ENCODE data around the gene PSMD11.

The PSMD11 gene

DNA sequence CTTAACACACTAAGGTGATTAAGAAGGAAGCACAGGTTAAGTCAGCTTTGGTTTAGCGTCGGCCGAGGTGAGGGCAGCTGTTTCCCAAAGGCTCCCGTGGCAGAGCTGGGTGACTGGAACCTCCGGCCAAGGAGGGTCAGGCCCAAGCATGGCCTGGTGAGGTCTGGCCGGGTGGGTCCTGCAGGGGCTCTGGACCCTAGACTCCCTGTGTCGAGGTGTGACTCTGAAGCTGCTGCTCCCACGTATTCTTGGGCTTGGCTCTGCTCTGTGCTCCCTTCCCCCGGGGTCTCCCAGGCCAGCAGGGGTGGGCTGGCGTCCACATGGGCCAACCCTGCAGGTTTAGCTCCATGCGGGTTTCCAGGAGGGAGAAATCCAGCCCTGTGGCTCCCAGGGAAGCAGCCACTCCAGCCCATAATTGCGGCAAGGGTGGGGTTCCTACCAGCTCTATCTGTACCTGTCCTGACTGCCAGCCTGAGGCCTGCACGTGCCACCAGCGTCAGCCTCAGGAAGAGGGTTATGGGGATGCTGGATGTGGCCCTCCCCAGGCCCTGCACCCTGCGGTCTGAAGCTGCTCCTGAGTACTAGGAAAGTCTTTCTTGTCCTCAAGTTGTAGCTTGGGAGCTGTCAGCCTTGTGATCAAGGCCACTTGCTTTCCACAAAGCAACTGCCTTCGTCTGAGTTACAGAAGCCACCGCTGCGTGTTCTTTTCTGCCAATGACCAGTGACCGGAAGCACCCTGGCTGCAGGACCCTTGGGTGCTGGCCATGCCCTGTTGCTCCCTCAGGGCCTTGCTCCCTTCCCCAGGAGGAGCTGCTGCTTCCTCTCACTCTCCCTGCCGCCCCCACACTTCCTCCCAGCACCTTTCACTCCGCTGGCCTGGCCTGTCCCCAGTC is 47.3 kb downstream of the PSMD11 start:
- no peak for DNase-seq

DNA sequence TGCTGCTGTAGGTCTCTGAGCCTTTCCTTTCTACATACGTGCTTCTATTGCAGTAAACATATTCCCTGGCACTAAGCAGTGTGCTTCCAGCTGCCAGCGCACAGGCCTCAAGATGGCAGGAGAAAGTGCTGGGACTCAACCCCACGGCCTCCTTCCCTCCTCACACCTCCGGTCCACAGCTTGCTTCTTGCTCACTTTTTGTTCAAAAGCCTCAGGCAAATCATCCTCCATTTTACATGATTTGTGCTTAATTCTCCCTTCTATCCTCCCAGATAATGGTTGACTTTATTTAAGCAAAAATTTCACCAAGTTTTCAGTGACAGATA is 47.9 kb downstream of the PSMD11 start:
- DNase-seq, result no peak

DNA sequence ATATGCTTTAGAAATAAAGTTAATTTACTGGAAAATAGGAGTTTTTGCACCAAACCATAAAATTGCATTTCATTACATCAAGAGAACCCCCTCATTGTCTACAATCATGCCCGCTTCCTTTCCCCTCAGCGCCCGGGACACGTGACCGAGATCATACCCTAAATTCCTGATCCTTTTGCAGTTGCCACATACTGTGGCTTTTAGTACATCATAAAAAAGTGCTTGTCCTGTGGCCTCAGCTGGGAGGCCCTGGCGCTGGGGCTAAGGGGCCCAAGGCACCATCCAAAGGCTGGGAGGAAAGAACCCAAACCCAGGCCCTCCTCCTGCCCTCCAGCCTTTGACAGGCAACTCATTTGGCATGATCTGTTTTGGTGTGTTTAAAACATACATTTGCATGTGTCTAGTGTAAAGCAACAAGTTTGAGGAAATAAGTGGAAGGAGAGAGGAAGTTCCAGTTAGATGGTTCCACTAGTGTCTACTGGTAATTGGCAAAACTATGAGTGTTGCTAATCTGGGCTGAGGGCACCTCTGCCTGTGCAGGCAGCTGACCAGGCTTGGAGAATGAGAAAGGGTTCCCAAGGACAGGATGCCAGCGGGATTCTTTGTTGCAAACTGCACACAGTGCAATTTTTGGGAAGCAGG is 48.5 kb downstream of the PSMD11 start:
- DNase-seq, result no peak

DNA sequence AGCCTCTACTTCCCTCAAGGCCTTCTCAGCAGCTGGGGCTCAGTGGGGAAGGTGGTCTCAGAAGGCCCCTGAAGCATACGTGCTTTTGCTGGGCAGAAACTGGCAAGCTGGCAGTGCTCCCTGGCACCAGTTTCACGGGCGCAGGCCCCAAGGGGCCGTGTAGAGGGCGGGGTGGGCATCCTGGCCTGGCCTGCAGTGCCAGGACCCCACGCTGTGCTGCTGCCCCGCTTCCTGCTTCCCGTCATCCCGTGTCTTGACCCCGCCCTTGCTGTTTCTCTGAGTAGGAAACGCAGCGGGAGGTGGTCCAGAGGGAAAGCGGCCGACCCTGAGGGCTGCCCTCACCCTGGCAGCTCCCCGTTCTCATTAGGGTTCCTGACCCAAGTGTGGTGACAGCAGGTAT is 49.3 kb downstream of the PSMD11 start:
- DNase-seq, result no peak

DNA sequence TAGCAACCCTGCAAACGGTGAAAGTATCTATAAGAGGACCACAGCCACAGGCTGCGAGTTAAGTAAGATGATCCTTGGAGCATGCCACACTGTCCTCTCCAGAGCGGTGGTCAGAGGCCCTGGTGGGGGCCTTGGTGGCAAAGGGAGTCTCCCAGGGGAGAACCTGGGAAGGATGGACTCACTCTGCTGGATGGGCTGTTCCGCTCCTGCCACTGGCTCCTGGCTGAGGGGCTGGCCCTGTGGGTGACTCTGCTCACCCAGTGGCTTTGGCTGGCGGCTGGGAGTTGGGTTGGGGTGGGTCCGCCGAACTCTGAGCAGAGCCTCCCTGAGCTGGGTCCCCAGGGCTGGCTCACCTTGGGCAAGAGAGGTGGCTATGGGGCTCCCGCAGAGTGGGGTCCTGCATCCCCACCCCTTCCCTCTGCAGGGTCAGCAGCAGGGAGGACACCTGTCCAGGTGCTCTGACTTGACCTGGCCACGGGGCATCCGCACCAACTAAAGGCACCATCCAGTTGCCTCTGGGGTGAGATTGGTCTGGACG is 49.7 kb downstream of the PSMD11 start:
- no peak for DNase-seq

DNA sequence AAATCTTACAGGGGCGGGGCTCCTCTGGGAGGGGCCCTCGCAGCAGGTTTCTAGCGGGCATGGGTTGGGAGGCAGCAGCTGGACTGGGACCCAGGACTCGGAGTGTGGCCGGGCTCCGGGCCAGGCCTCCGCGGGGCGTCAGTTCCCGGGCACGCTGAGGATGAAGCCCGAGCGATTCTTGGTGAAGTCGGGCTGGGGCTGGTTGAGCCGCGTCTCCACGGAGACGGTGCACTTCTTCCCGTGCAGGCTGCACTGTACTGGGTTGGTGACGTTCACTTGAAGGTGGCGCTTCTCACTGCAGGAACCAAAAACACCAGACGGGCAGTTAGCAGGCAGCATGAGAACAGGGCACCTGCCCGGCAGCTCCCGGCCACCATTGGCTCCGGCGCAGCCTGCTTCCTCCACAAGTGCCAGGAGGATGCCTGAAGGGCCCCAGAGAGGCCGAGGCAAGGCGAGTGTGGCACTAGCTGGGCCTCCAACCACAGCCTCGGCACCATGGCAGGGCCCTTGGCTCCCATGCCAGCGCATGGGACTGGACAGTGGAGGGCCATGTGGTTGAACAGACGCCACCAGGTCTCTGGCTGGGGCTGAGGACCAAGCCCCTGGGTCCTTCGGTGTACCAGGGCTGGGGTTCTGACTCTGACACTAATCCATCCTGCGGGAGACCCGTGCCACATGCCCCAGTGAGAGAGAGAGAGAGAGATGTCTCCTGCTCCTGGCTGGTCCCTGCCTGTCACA is 50.5 kb downstream of the PSMD11 start:
- DNase-seq, result no peak

DNA sequence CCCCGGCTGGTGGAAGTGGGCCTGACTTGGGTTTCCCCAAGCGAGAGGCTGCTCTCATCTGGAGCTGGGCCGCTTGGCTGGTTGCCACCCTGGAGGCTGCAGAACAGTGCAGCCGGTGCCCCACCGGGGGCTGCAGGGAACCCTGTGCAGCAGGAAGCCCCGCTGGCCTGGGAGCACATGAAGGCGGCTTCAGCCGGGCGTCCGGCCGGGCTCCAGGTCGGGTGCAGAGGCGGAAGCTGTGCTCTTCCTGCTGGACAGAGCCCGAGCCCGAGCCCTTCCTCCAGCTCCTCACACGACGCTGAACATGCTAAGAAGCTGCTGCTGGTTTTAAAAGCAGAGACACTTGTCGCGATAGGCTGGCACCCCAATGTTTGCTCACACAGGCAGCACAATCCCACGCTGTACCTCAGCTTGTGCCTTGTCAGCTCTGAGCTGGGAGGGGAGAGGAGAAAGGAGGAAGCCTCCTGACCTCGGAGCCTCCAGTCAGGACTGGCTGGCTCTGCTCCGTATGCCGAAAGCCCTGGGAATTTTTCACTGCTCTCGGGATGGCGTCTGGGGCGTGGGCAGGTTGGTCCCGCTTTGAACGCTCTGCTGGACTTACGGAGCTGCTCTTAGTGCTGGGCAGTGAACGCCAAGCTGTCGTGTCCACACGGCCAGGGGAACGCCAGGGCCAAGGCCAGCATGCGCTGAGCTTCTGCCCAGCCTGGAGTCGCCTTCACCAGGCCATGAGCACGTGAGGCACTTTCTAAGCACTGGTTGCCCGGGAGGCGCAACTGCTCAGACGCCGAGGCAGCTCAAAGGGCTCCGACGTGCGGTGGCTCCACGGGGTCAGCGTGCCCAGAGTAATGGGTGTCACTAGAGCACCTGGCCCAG is 51.3 kb downstream of the PSMD11 start:
- DNase-seq, result no peak

DNA sequence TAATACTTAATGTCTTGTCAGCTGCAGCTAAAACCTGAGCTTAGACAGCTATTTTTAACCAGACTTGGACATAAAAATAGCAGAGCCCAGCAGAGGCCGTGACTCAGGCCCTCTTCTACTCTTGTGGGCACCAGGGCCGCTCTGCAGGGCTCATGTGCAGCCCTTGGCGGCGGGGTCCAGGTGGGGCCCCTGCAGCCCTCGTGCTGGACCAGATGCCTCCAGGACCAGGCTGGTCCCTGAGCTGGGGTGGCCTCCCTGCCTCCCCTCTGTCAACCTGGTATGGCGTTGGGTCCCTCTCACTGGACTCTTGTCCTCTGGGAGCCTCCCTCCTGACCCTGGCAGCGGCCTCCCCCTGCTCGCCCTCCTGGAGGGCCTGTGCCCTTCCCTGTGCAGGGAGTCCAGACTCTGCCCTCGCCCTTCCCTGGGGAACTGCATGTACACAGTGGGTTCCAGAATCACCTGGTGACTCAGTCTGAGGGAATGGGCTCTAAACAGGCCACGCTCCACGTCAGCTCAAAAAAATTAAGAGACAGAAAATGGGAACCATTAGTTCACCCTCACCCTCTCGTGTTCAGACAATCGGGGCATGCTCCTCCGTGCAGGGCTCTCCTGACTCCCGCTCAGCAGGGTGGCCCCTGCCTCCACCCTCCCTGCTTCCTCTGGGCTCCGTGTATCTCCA is 52.2 kb downstream of the PSMD11 start:
- DNase-seq, result no peak

DNA sequence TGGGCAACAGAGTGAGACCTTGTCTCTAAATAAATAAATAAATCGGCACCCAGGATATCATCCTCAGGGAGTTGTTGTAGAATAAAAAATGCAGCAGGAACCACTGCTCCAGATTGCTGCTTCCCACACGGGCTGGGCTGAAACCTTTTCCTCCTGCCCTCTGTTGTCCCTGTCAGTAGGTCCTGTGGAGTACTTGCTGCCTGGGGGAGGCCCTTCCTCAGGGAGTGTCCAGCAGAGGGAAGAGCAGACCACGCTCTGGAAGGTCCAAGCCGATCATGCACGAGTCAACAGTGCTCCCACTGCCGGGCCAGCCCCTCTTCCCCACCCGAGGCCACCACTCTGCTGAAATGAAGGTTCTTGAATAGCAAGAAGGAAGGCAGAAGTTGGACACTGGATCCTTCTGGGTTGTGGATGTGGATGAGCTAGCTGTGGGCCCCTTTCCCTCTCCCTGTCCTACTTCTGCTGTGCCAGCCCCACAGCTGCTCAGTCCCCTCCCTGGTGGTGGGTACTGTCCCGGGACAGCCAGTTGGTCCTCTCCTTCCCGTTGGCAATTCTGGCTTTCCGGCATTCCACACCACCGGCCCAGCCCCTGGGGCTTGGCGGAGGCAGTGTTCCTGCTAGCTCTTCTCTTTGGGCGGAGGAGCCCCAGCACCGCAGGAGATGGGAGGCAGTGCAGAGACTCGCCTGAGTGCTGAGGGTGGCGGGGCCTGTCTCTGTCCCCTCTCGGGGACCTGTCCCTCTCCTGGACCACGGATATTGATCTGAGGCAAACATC is 53.3 kb downstream of the PSMD11 start:
- DNase-seq, result no peak

DNA sequence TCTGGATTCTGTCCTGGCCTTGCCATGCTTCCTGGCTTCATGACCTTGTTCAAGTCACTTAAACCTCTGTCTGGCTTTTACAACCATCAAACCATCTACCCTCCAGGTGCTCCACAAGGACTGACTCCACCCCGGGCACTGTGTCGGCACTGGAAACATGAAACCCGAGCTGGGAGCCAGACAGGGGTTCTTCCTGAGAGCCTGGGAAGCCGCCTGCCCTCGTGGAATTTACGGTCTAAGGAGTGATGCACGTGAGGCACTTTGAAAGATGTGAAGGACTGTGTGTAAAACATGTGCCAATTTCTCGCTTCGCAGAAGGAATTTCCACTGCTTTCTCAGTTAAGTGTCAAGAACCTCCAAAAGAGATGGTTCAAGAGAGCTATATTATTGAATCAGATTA is 54.1 kb downstream of the PSMD11 start:
- DNase-seq, result no peak

DNA sequence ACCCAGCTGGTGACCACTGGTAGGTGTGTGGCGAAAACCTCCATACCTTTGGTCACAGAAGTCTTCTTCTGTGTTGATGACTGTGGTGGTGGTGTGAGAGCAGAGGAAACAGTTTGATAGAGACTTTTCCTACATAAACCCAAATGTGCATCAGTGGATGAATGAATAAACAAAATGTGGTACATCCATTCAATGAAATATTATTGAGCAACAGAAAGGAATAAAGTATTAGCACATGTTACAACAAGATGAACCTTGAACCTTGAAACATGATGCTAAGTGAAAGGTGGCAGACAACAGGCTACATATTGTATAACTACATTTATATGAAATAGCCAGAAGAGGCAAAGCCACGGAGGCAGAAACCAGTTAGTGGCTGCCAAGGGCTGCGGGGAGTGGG is 57.7 kb downstream of the PSMD11 start:
- DNase-seq, result no peak

DNA sequence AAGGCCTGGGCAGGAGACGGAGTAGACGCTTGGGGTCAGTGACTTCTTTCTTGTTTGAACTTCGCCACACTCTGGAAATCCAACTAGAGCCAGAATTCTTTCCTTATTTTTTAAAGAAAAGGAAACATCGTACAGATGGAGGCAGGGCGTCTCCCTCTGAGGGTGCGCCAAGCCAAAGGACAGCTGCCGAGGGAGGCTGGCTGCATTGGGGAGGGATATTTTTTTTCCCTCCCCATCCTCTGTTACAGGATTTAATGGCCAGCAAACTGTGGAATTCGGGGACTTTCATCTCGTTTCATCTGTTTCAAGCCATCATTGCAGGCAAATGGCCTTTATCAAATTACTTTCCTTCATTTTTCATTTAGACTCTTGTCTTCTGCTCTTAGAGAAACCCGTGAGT is 58.4 kb downstream of the PSMD11 start:
- DNase-seq, result no peak

DNA sequence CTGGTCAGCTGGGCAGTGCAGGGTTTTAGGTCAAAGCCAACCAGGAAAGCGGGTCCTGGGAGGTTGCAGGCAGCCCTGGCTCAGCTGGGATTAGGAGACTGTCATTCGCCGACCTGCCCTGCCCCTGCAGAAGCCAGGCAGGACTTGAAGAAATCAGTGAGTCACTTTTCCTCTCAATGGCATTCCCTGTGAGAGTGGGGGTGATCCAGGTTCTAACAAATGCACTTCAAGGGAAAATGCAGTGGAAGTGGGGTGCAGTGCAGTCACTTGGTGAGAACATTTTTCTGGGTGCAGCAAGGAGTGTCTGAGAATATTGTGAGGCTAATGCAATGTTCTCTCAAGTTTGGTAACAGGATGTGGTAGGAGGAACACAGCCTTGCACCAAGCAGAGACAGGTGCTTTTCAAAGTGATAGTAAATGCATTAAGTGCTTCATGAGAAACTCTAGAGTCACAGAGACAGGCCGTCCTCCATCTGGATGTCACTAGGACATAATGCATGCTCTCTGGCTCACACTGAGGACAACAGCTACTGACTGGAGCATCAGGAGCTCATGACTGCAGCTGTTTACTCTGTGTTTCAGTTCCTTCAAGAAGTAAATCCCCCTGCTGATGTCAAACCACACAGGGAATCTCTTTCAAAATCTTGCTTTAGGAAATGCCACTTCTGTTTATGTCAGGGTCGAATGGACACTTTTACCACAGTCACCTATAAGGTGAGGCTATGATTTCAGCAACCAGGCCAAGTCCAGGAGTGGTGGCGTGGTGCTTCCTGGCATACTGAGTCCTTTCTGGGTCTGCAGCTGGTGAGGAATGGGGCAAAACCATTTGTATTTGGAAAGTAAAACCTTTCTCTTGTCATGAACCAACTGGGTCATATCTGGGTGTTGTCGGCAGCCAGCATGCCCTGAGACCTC is 59.2 kb downstream of the PSMD11 start:
- no peak for DNase-seq

DNA sequence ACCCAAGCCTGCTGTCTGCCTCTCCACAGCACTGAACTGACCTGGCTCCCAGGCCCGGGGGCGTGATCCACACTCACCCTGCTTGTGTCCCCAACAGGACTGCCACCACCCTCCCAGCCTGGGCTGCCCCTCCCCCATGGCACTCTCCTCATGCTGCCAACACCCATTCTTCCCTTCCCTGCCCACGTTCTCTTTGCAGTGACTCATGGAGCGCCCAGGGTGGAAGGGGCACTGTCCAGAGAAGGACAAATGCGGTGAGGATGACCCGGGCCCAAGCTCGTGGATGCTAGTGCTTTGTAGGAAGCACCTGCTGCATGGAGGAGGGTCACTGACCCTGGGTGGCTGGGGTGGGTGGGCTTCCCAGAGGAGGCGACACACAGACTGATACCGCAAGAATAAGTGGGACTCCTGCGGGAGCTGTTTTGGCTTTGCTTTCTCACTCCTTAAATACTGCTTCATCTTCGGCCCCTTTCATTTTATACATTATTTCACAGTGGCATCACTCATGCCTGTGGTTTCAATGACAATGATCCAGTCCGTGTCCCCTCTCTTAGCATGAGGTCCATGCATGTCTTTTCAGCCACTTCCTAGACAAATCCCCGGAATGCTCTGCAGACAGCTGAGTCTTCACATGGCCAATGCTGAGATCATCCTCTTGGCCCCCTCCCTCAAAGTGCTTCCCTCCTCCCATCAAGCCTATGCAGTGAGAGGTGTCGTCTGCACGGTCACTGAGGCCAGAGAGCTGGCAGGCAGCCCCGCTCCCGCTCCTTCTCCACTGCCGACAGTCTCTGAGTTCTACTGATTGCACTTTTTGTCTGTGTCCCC is 60.1 kb downstream of the PSMD11 start:
- DNase-seq, result no peak

DNA sequence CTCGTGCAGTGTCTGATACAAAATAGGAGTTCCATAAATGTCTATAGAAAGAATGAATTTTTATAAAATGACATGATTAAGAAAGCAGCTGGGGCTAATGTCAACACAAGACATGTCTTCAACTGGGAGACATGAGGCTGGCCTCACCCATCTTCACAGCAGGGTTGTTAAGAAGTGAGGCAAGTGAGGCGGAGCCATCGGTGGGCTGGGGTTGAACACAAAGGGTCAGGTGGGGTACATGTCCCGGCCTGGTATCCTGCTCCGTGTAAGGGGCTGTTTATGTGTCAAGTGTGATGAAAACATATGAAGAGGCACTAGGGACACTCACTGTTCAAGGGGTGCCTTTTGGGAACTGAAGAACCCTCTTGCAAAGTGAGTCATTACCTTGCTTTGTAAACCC is 64.6 kb downstream of the PSMD11 start:
- DNase-seq, result no peak

DNA sequence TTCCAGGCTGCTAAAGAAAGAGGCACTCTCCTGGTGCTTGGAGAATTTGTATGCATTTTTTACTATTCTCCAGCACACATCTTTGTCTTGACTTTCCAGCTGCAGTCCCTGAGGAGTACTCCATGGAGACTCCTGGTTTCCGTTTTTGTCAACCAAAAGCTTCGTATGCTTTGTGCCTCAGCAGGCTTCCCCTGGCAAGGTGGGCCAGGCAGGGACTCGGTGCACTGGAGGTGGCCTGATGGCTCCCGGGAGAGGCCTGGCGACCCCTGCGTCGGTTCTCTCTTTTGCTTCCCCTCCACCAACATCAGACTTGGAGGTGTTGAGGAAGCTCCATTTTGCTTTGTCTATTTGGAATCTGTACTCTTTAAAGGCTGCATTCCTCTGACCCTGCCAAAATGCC is 66.2 kb downstream of the PSMD11 start:
- DNase-seq, result no peak

DNA sequence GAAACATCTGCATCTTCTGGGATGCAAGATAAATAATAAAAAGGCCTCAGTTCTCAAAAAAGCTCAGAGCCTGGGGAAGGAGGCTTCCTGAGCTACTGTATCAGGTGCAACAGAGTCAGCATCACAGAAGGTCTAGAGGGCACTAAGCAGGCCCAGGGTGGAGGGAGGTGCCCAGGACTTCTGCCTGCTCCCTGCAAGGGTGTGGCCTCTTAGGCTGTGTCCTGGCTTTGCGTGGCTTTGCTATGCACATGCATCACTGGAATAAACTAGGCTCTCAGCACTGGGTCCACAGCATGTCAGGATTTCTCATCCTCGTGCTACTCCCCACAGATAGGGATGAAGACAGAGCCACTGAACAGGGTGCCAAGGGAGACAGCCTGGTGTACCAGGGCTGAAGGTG is 68.0 kb downstream of the PSMD11 start:
- DNase-seq, result no peak

DNA sequence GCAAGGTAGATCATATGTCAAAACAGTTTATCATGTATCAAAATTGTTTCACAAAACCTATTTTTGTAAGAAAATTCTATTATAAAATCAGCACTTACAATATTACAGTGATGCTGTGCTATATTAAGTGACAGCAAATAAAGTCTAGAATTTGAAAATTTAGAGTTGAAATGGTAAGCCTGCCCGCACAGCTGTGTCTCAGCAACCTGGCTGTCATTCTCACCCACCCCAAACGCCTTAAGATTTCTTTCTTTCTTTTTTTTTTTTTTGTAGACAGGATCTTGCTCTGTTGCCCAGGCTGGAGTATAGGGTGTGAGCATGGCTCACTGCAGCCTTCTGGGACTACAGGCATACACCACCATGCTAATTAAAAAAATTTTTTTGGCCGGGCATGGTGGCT is 69.3 kb downstream of the PSMD11 start:
- no peak for DNase-seq

DNA sequence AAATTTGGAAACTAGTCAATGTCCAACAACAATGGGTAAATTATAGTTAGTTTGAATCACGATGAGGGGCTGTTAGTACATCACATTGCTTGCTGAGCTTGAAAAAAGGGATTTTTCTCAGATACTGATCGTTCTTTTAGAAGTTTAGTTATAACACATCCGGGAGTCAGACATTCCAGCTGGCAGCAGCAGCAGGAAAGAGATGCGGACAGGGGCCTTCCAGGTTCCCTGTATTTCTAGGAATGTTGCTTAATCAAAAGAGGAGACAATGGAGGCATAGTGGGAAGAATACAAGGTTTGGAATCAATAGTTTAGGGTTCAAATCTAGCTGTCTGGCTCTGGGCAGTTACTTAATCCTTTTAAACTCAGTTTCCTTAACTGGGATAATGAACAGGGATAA is 70.3 kb downstream of the PSMD11 start:
- DNase-seq, result no peak
